HCT116 (cell line): ENCODE measurements around the gene TCERG1L. TPM values are rescaled to one million over a fixed set of nuclear protein-coding genes. Genes with fewer than 3 reads are reported as not detected.

Experiments used
- ATAC-seq: fragments of 200-7000 bp; cut with Tn5 transposase; 2 replicates; pipeline ENCODE4 v1.9.1; 2020; ENCODE audit warnings: mild to moderate bottlenecking, moderate library complexity
- BruUV-seq: library from RNA; stranded (reverse); fragments of 400-500 nt; replicated peaks from 2 replicates; lab custom pipeline; 2021; lab: Mats Ljungman, UMichigan
- CTCF ChIA-PET: fragments of 300-600 bp; sonication (Branson Sonifier 250); formaldehyde crosslinking; loops from one replicate; lab custom pipeline; 2021; ENCODE audit warnings: antibody characterized with exemption; lab: Charles Lee
- POLR2A ChIA-PET: fragments of 300-600, 350-600 bp; sonication (Branson Sonifier 250); formaldehyde crosslinking; loops from one replicate; lab custom pipeline; 2021; ENCODE audit warnings: antibody characterized with exemption; lab: Charles Lee
- RAD21 ChIA-PET, 2 experiments: fragments of 300-600 bp; sonication (Branson Sonifier 250); formaldehyde crosslinking; loops; one replicate each; lab custom pipeline; 2023; ENCODE audit warnings: low total read pairs in 2 of 2; ENCODE audit not compliant: uncharacterized antibody in 2 of 2, unreplicated experiment in 2 of 2, low non-redundant PET in 1 of 2; lab: Charles Lee
- DNase-seq: peaks from one replicate; pipeline ENCODE4 v3.0.0-alpha.2; 2010; ENCODE audit warnings: low read depth, low spot score
- H2AFZ ChIP-seq: fragments of 200-600 bp; shearing (Covaris generic), sonication (generic); 2 replicates; pipeline ENCODE4 v1.6.1; 2017; ENCODE audit warnings: low read depth, mixed run types, mixed read lengths, antibody characterized with exemption, low read length; ENCODE audit not compliant: poor library complexity, severe bottlenecking
- H3K27ac ChIP-seq: 2 replicates; pipeline ENCODE4 v1.5.1; 2012; ENCODE audit warnings: low read depth, low read length
- H3K27me3 ChIP-seq: fragments of 200-600 bp; sonication (generic); 2 replicates; pipeline ENCODE4 v1.6.1; 2016; ENCODE audit warnings: mixed run types, low read length, mixed read lengths; ENCODE audit not compliant: insufficient read depth
- H3K36me3 ChIP-seq, 2 experiments: fragments of 200-500 bp in 1 of 2; fragments of 200-600 bp in 1 of 2; sonication (Bioruptor generic) in 1 of 2; sonication (generic) in 1 of 2; 2 replicates each; pipeline versions ENCODE4 v1.5.1 to v1.6.1; 2014 to 2016; ENCODE audit warnings: low read length in 2 of 2, inconsistent platforms in 1 of 2, mixed read lengths in 1 of 2, mixed run types in 1 of 2; ENCODE audit not compliant: insufficient read depth in 2 of 2, control insufficient read depth in 1 of 2
- H3K4me1 ChIP-seq, 2 experiments: fragments of 200-600 bp in 1 of 2; sonication (generic) in 1 of 2; 2 replicates each; pipeline versions ENCODE4 v1.5.1 to v1.6.1; 2012 to 2017; ENCODE audit warnings: low read length in 2 of 2, inconsistent platforms in 1 of 2, mild to moderate bottlenecking in 1 of 2, mixed read lengths in 1 of 2, mixed run types in 1 of 2, moderate library complexity in 1 of 2; ENCODE audit not compliant: insufficient read depth in 2 of 2, control insufficient read depth in 1 of 2
- H3K4me2 ChIP-seq: fragments of 200-600 bp; sonication (generic); 2 replicates; pipeline ENCODE4 v1.6.1; 2017; ENCODE audit warnings: mixed run types, low read length, mixed read lengths
- H3K4me3 ChIP-seq, 2 experiments: fragments of 200-600 bp in 1 of 2; sonication (generic) in 1 of 2; replicated peaks in 1 of 2; 2 replicates each; pipeline ENCODE4 v1.5.1; 2011 to 2016; ENCODE audit warnings: low read length in 2 of 2, control low read depth in 1 of 2, low read depth in 1 of 2, mild to moderate bottlenecking in 1 of 2, mixed read lengths in 1 of 2, mixed run types in 1 of 2
- H3K79me2 ChIP-seq: fragments of 200-600 bp; sonication (generic); 2 replicates; pipeline ENCODE4 v1.6.1; 2017; ENCODE audit warnings: mild to moderate bottlenecking, mixed run types, low read length, moderate library complexity, mixed read lengths; ENCODE audit not compliant: insufficient read depth
- H3K9ac ChIP-seq: fragments of 200-600 bp; sonication (generic); 2 replicates; pipeline ENCODE4 v1.6.1; 2016; ENCODE audit warnings: low read length, mixed read lengths
- H3K9me2 ChIP-seq: fragments of 200-600 bp; sonication (generic), shearing (Covaris generic); 2 replicates; pipeline ENCODE4 v1.6.1; 2017; ENCODE audit warnings: mixed run types, mild to moderate bottlenecking, moderate library complexity; ENCODE audit not compliant: insufficient read depth
- H3K9me3 ChIP-seq, 2 experiments: fragments of 200-500 bp in 1 of 2; fragments of 200-600 bp in 1 of 2; sonication (Bioruptor generic) in 1 of 2; sonication (generic) in 1 of 2; 2 replicates each; pipeline ENCODE4 v1.6.1; 2014 to 2017; ENCODE audit warnings: low read length in 2 of 2, mixed read lengths in 2 of 2, inconsistent platforms in 1 of 2, low read depth in 1 of 2, mild to moderate bottlenecking in 1 of 2, mixed run types in 1 of 2, moderate library complexity in 1 of 2; ENCODE audit not compliant: control insufficient read depth in 1 of 2, insufficient read depth in 1 of 2
- H4K20me1 ChIP-seq: fragments of 200-600 bp; sonication (generic), shearing (Covaris generic); 2 replicates; pipeline ENCODE4 v1.6.1; 2017; ENCODE audit warnings: mixed run types, mild to moderate bottlenecking, moderate library complexity; ENCODE audit not compliant: insufficient read depth
- CBX3 ChIP-seq: IDR thresholded peaks from 2 replicates; pipeline ENCODE4 v1.6.1; 2012; ENCODE audit warnings: low read depth
- CEBPB ChIP-seq: IDR thresholded peaks from 2 replicates; pipeline ENCODE4 v1.6.1; 2012; ENCODE audit warnings: low read depth
- EGR1 ChIP-seq: IDR thresholded peaks from 2 replicates; pipeline ENCODE4 v1.6.1; 2012; ENCODE audit warnings: low read depth
- EZH2 ChIP-seq: fragments of 200-600 bp; sonication (generic); IDR thresholded peaks from 2 replicates; pipeline ENCODE4 v1.6.1; 2017; ENCODE audit warnings: antibody characterized with exemption, mixed run types
- POLR2AphosphoS5 ChIP-seq: IDR thresholded peaks from 2 replicates; pipeline ENCODE4 v1.6.1; 2011; ENCODE audit warnings: mild to moderate bottlenecking, low read depth, low read length, moderate library complexity
- TCF7L2 ChIP-seq: IDR thresholded peaks from 2 replicates; pipeline ENCODE4 v1.7.0; 2011; ENCODE audit warnings: borderline replicate concordance, inconsistent platforms; ENCODE audit not compliant: insufficient read depth, insufficient read length; ENCODE audit errors: extremely low read depth
- ZFX ChIP-seq: fragments of 450-650 bp; IDR thresholded peaks from 2 replicates; pipeline ENCODE4 v1.6.1; 2017
- ZNF274 ChIP-seq: fragments of 200-500 bp; sonication (Bioruptor generic); IDR thresholded peaks from 2 replicates; pipeline ENCODE4 v1.6.1; 2014; ENCODE audit warnings: mild to moderate bottlenecking, low read depth, low read length, inconsistent platforms
- intact Hi-C: fragments of 100-400 bp; cut with micrococcal nuclease; formaldehyde crosslinking; loops from 2 replicates; pipeline ENCODE4 v1.10.0; 2022
- total RNA-seq: library from RNA; stranded (reverse); gene quantifications from one replicate; pipeline ENCODE4 v1.2.1, GENCODE V29; 2021; ENCODE audit not compliant: unreplicated experiment
- TF ChIP-seq, protein P1 (sequence below): IDR thresholded peaks from 2 replicates; pipeline ENCODE4 v1.6.1; 2012
- TF ChIP-seq, protein P2 (sequence below): IDR thresholded peaks from 2 replicates; pipeline ENCODE4 v1.6.1; 2012

The TCERG1L gene
- total RNA-seq, 1 experiment from 2014 or later: not detected

DNA sequence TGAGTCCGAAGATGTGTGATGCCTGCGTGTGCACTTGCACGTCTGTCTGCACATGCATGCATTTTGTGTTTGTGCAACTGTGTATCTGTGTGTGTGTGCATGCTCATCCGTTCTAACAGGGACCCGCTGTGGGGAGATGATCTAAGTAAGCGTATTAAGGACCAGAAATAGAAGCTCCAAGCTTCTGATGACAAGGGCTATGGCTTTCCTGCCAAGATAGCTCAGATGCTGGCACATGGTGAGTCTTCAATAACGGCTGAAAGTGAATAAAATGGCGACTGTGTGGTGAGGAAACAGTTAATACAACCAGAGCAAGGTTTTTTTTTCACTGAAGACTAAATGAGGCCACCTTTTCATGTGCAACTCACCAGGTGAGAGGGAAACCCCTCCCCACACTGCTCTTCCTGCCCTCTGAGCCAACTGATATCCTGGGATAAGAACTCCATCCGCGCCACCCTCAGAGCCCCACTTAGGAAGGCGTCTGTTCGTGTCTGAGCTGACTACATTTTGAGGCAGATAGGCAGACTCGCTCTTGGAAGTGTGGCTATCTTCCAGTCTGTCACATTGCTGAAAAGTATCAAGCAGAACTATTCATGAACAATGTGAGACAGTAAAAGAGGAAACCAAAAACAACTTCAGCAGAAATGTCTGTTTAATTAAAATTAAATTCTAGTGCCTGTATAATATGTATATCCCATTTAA is 47.4 kb upstream of the TCERG1L start (continued):
- TF ChIP-seq, protein P1, sequence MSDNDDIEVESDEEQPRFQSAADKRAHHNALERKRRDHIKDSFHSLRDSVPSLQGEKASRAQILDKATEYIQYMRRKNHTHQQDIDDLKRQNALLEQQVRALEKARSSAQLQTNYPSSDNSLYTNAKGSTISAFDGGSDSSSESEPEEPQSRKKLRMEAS: no peak
- no peak for TF ChIP-seq ZFX
- TF ChIP-seq ZNF274: no peak
- TF ChIP-seq CEBPB: no peak
- TF ChIP-seq TCF7L2: no peak
- TF ChIP-seq, protein P2, sequence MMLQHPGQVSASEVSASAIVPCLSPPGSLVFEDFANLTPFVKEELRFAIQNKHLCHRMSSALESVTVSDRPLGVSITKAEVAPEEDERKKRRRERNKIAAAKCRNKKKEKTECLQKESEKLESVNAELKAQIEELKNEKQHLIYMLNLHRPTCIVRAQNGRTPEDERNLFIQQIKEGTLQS: no peak
- TF ChIP-seq EGR1: no peak

DNA sequence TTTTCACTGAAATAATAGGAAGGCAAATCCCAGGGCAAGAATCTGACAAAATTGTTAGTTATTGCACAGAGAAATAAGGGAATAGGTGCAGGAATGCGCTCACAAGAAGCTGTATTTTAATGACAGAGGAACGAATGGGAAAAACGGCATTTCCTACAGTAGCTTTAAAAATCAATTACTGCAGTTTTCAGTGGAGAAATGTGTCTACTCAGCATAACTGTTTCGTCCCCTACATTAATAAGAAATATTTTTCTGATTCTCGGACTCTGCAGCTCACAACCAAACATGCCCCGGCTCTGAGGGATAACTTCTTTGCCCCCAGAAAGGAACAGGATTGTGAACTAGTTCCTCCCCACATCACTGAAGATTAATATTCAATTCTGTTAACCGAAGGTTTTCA is 44.9 kb upstream of the TCERG1L start:
- ATAC-seq (no peak), DNase-seq (no peak)
- BruUV-seq: no TSS peak
- H3K9me2 ChIP-seq: no peaks in the 10 kb centered on the region
- no peaks in the 10 kb centered on the region for H4K20me1 ChIP-seq
- intact Hi-C loops: no loop called here
- no peak for TF ChIP-seq ZFX
- no peak for TF ChIP-seq EZH2
- TF ChIP-seq, protein P1: no peak
- no peak for TF ChIP-seq CBX3
- TF ChIP-seq POLR2AphosphoS5: no peak
- no peaks in the 10 kb centered on the region for H3K79me2 ChIP-seq
- no peak overlapping the region for H3K9ac ChIP-seq
- no peak overlapping the region for H3K4me3 ChIP-seq
- H3K4me1 ChIP-seq: no peaks in the 10 kb centered on the region
- no peaks in the 10 kb centered on the region for H3K36me3 ChIP-seq
- CTCF ChIA-PET: no interaction called here
- no peaks in the 10 kb centered on the region for H3K27me3 ChIP-seq
- no peak overlapping the region for H2AFZ ChIP-seq
- no peaks in the 10 kb centered on the region for H3K9me3 ChIP-seq
- POLR2A ChIA-PET: no interaction called here
- no peak overlapping the region for H3K4me2 ChIP-seq
- no peak overlapping the region for H3K27ac ChIP-seq
- RAD21 ChIA-PET: no interaction called here
